Activated naive CD4-positive, alpha-beta T cell treated with anti-CD3 and anti-CD28 coated beads for 36 hours (primary cell): ENCODE measurements around the gene S1PR4. TPM values are rescaled to one million over a fixed set of nuclear protein-coding genes. Genes with fewer than 3 reads are reported as not detected.
"Not testable (repeated sequence)": the region's sequence is repeated elsewhere in the genome, so short reads cannot be mapped to it uniquely, and the experiment has no call there.

ENCODE experiments used
- CTCF ChIA-PET: fragments of 350-600 bp; sonication (Branson Sonifier 250); formaldehyde crosslinking; loops from one replicate; lab custom pipeline; 2021; ENCODE audit warnings: antibody characterized with exemption; lab: Charles Lee
- DNase-seq: peaks from one replicate; pipeline ENCODE4 v3.0.0-alpha.2; 2020
- H3K27ac Mint-ChIP-seq: one replicate; pipeline ENCODE4 v1.8.0; 2021; ENCODE audit warnings: mild to moderate bottlenecking, mixed read lengths
- H3K27me3 Mint-ChIP-seq: one replicate; pipeline ENCODE4 v1.8.0; 2021; ENCODE audit warnings: low read depth, mixed read lengths
- H3K36me3 Mint-ChIP-seq: one replicate; pipeline ENCODE4 v1.8.0; 2021; ENCODE audit warnings: low read depth, mixed read lengths
- H3K4me1 Mint-ChIP-seq: one replicate; pipeline ENCODE4 v1.8.0; 2021; ENCODE audit warnings: low read depth, mixed read lengths
- H3K4me3 Mint-ChIP-seq: one replicate; pipeline ENCODE4 v1.8.0; 2021; ENCODE audit warnings: mild to moderate bottlenecking, moderate library complexity, mixed read lengths
- H3K9me3 Mint-ChIP-seq: one replicate; pipeline ENCODE4 v1.8.0; 2021; ENCODE audit warnings: mixed read lengths
- intact Hi-C: fragments of 100-400 bp; cut with micrococcal nuclease; formaldehyde crosslinking; loops from one replicate; pipeline ENCODE4 v1.15.1; 2023
- total RNA-seq, 2 experiments: library from RNA; stranded (reverse); gene quantifications; one replicate each; pipeline ENCODE4 v1.2.3, GENCODE V29; 2021

S1PR4 gene
- total RNA-seq, 2 experiments from 2014 or later = 22.4 to 24.1 TPM

DNA sequence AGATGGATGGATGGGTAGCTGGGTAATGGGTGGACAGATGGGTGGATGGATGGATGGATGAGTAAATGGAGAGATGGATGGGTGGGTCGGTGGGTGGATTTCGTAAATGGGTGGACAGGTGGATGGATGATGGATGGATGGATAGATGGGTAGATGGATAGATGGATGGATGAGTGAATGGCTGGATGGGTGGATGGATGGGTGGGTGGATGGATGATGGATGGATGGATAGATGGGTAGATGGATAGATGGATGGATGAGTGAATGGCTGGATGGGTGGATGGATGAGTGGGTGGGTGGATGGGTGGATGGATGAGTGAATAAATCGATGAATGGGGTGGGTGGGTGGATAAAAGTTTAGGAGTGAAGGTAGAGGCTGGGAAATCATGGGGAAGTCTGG is 24.1 kb upstream of the S1PR4 start:
- H3K4me3 Mint-ChIP-seq, CTCF ChIA-PET, H3K4me1 Mint-ChIP-seq: not testable (repeated sequence)

DNA sequence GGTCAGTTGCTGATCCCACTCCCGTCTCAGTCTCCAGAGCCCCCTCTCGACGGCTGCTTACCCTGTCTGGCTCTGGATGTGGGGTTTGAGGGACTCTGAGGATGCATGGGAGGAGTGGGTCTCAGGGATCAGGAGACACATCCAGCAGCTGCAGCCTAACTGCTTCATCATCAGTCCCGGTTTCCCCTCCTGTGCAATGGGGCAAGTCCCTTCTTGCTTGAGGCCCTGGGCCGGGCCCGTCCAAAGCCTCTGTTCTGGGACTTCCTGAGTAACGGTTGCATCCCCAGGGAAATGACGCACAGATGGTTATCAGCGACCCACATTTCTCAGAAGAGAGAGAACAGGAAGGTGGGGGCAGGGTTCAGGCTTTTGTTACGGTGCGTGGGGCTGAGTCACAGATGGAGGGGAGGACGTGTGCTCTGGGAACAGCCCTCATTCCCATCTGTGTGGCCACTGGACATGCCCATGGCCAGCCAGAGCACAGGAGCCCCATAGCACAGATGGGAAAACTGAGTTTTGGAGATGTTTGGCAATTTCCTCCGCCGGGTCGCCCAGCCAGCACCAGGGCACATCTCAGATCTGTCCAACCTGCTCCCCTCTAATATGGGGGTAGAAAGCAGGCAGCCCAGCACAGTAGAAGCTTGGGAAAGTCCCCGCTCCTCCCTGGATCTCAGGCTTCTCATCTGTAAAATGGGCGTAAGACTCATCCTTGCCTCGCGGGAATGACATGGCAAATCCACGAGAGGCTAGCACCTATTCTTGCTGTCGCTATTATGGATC is 23.4 kb upstream of the S1PR4 start:
- CTCF ChIA-PET = interaction anchor here (1.0 kb wide), 1 partner anchor 47 kb away, joined by 3 read pairs; no protein-coding TSS in a partner anchor
- peak; percentile 97 for DNase-seq
- Mint-ChIP-seq H3K27ac (no peak overlapping the region), H3K4me3 (no peak overlapping the region), H3K4me1 (no peaks in the 10 kb centered on the region), H3K9me3 (peaks cover 4% of the 10 kb centered on the region), H3K36me3 (peaks cover 5% of the 10 kb centered on the region), H3K27me3 (no peaks in the 10 kb centered on the region)
- intact Hi-C loops = loop anchor here (1.0 kb wide), 3 partner anchors 13 to 25 kb away; no protein-coding TSS in a partner anchor

More for the DNA sequence above, 24.1 kb upstream of the S1PR4 start:
- H3K9me3 Mint-ChIP-seq, DNase-seq, H3K36me3 Mint-ChIP-seq, intact Hi-C loops, H3K27me3 Mint-ChIP-seq, H3K27ac Mint-ChIP-seq: not testable (repeated sequence)

DNA sequence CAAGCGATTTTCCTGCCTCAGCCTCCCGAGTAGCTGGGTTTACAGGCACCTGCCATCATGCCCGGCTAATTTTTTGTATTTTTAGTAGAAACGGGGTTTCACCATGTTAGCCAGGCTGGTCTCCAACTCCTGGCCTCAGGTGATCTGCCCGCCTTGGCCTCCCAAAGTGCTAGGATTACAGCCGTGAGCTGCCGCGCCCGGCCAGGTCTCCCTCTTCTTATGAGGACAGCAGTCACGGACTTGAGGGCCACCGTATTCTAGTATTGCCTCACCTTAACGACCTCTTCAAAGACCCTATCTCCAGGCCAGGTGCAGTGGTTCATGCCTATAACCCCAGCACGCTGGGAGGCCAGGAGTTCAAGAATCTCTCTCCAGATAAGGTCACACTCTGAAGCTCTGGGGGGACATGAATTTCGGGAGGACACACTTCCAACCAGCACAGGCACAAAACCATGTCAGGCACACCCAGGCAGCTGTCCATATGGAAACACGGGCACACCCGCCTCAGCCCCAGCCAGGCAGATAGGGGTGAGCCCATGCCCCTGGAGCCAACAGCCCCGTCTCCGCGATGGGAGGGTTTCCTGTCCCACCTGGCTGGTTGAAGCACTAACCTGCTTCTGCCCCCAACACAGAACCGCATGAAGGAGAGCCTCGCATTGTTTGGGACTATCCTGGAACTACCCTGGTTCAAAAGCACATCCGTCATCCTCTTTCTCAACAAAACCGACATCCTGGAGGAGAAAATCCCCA is 21.3 kb upstream of the S1PR4 start:
- Mint-ChIP-seq H3K27me3 (no peaks in the 10 kb centered on the region), H3K9me3 (peaks cover 7% of the 10 kb centered on the region), H3K27ac (peak overlapping the region; percentile 16), H3K36me3 (peaks cover 9% of the 10 kb centered on the region), H3K4me1 (peaks cover 11% of the 10 kb centered on the region), H3K4me3 (no peak overlapping the region)
- CTCF ChIA-PET = interaction anchor here (0.7 to 1.5 kb wide), 4 partner anchors 8 to 194 kb away, joined by 3 to 4 read pairs (median 3); no protein-coding TSS in a partner anchor
- intact Hi-C loops = no loop called here
- DNase-seq = no peak

DNA sequence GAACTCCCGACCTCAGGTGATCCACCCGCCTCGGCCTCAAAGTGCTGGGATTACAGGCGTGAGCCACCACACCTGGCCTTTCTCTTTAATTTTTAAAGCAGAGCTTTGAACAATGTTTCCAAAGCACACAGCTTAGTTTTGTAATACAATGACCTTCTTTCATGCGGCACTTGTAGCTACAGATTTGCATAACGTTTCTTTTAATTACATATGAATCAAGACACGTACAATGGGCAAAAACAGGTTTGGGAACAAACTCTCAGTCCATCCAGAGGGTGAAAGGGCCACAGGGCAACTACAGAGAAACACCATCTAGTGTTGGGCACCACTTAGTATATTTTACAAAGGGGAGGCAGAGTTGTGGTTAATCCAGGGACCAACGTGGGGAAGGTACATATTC is 19.0 kb upstream of the S1PR4 start:
- Mint-ChIP-seq H3K27ac (no peak overlapping the region), H3K4me3 (no peak overlapping the region), H3K9me3 (peaks cover 7% of the 10 kb centered on the region), H3K27me3 (no peaks in the 10 kb centered on the region), H3K4me1 (peaks cover 19% of the 10 kb centered on the region), H3K36me3 (peaks cover 9% of the 10 kb centered on the region)
- no peak for DNase-seq
- intact Hi-C loops = no loop called here
- CTCF ChIA-PET = interaction anchor here (0.7 to 2.7 kb wide), 8 partner anchors 12 to 209 kb away, joined by 3 to 26 read pairs (median 4); partner anchors contain the start of gene GNA15

DNA sequence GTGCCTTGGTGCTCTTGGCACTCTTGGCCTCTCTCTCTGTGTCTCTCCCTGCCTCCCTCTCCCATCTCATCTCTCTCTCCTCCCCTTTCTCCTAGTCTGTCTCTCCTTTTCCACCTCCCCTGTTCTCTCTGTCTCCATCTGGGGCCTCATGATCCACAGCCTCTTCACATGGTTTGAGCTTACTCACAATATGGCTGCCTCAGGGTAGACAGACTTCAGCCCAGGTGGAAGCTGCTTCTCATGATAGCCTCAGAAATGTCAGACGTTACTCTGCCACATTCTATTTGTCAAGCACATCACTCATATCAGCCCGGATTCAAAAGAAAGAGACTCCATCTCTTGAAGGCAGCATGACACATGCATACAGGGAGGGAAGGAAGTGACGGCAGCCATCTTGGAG is 18.4 kb upstream of the S1PR4 start:
- Mint-ChIP-seq H3K27ac (peak overlapping the region; percentile 22), H3K4me1 (peaks cover 21% of the 10 kb centered on the region), H3K36me3 (peaks cover 9% of the 10 kb centered on the region), H3K9me3 (peaks cover 7% of the 10 kb centered on the region), H3K27me3 (no peaks in the 10 kb centered on the region), H3K4me3 (no peak overlapping the region)
- DNase-seq = no peak
- CTCF ChIA-PET = interaction anchor here (0.9 to 2.7 kb wide), 8 partner anchors 13 to 210 kb away, joined by 3 to 26 read pairs (median 4); no protein-coding TSS in a partner anchor
- intact Hi-C loops = no loop called here

DNA sequence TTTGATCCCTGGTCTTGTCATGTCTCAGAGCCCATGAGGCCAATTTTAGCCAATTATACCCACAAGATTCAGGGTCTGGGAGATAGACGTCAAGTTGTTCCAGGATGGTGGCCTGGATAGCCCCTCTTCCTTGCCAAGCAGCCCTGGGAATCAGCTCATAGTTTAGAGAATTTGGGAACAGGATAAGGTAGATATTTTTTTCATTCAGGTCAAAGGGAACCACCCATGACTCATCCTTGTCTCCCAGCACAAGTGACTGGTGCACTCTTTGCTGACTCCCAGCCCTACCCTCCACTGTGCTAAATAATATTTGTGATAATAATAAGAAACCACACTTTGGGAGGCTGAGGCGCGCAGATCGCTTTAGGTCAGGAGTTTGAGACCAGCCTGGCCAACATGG is 17.1 kb upstream of the S1PR4 start:
- peaks cover 7% of the 10 kb centered on the region for H3K36me3 Mint-ChIP-seq
- CTCF ChIA-PET = interaction anchor here (0.6 to 3.8 kb wide), 10 partner anchors 14 to 210 kb away, joined by 3 to 56 read pairs (median 5); no protein-coding TSS in a partner anchor
- peak overlapping the region; percentile 44 for H3K27ac Mint-ChIP-seq
- DNase-seq = peak; percentile 37
- peaks cover 26% of the 10 kb centered on the region for H3K4me1 Mint-ChIP-seq
- no peaks in the 10 kb centered on the region for H3K27me3 Mint-ChIP-seq
- intact Hi-C loops = no loop called here
- H3K9me3 Mint-ChIP-seq = peaks cover 7% of the 10 kb centered on the region
- H3K4me3 Mint-ChIP-seq = no peak overlapping the region

DNA sequence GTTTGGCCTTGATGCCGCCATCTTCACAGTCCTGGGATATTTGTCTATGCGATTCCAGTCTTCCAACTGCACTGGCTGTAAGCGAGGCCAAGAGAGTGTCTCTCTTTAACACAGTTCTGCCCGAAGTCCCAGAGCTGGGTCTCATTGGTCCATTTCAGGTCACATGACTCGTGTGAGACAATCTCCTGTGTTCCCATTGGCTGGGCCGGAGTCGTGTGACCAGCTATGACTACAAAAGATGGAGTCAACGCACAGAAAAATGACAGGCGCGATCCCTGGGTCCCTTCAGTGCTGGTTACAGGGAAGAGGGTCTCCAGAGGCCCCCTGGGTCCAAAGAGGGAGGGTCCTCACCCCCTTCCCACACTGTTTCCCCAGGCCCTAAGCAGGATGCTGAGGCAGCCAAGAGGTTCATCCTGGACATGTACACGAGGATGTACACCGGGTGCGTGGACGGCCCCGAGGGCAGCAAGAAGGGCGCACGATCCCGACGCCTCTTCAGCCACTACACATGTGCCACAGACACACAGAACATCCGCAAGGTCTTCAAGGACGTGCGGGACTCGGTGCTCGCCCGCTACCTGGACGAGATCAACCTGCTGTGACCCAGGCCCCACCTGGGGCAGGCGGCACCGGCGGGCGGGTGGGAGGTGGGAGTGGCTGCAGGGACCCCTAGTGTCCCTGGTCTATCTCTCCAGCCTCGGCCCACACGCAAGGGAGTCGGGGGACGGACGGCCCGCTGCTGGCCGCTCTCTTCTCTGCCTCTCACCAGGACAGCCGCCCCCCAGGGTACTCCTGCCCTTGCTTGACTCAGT is 15.9 kb upstream of the S1PR4 start:
- no peak overlapping the region for H3K27ac Mint-ChIP-seq
- peaks cover 7% of the 10 kb centered on the region for H3K36me3 Mint-ChIP-seq
- DNase-seq = peak; percentile 51
- H3K4me3 Mint-ChIP-seq = no peak overlapping the region
- peaks cover 26% of the 10 kb centered on the region for H3K4me1 Mint-ChIP-seq
- intact Hi-C loops = loop anchor here (1.0 kb wide), 4 partner anchors 16 to 200 kb away; no protein-coding TSS in a partner anchor
- CTCF ChIA-PET = interaction anchor here (0.8 to 3.8 kb wide), 8 partner anchors 15 to 200 kb away, joined by 5 to 56 read pairs (median 7); no protein-coding TSS in a partner anchor
- no peaks in the 10 kb centered on the region for H3K27me3 Mint-ChIP-seq
- H3K9me3 Mint-ChIP-seq = peaks cover 7% of the 10 kb centered on the region

DNA sequence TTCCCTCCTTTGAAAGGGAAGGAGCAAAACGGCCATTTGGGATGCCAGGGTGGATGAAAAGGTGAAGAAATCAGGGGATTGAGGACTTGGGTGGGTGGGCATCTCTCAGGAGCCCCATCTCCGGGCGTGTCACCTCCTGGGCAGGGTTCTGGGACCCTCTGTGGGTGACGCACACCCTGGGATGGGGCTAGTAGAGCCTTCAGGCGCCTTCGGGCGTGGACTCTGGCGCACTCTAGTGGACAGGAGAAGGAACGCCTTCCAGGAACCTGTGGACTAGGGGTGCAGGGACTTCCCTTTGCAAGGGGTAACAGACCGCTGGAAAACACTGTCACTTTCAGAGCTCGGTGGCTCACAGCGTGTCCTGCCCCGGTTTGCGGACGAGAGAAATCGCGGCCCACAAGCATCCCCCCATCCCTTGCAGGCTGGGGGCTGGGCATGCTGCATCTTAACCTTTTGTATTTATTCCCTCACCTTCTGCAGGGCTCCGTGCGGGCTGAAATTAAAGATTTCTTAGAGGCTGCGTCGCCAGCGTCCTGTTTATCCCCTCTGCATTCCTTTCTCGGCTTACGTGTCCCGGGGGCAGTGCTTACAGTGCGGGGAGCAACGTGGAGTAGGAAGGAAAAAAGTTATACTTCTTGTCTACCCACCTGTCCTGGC is 15.2 kb upstream of the S1PR4 start:
- peaks cover 26% of the 10 kb centered on the region for H3K4me1 Mint-ChIP-seq
- peaks cover 7% of the 10 kb centered on the region for H3K9me3 Mint-ChIP-seq
- no peak overlapping the region for H3K4me3 Mint-ChIP-seq
- CTCF ChIA-PET = interaction anchor here (0.6 to 3.8 kb wide), 11 partner anchors 17 to 527 kb away, joined by 3 to 56 read pairs (median 4); no protein-coding TSS in a partner anchor
- DNase-seq = peak; percentile 82
- intact Hi-C loops = loop anchor here (1.0 kb wide), 4 partner anchors 17 to 201 kb away; no protein-coding TSS in a partner anchor
- H3K27ac Mint-ChIP-seq = peak overlapping the region; percentile 59
- no peaks in the 10 kb centered on the region for H3K27me3 Mint-ChIP-seq
- H3K36me3 Mint-ChIP-seq = peaks cover 7% of the 10 kb centered on the region

DNA sequence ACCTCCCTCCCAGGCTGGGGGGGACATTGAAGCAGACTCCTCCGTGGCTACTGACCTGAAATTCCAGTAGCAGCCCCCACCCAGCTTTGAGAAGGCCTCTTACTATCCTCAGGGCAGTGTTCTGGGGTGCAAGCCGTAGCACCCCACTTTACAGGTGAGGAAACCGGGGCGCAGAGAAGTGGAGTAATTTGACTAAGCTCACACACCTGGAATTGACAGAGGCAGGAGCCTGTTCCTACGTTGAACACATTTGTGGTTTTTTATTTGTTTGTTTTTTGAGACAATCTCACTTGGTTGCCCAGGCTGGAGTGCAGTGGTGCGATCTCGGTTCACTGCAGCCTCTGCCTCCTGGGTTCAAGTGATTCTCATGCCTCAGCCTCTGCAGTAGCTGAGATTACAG is 14.6 kb upstream of the S1PR4 start:
- no peak for DNase-seq
- CTCF ChIA-PET = interaction anchor here (0.6 to 3.8 kb wide), 11 partner anchors 17 to 526 kb away, joined by 3 to 56 read pairs (median 4); no protein-coding TSS in a partner anchor
- no peak overlapping the region for H3K27ac Mint-ChIP-seq
- no peak overlapping the region for H3K4me3 Mint-ChIP-seq
- H3K27me3 Mint-ChIP-seq = no peaks in the 10 kb centered on the region
- intact Hi-C loops = loop anchor here (1.0 kb wide), 4 partner anchors 18 to 202 kb away; no protein-coding TSS in a partner anchor
- peaks cover 7% of the 10 kb centered on the region for H3K9me3 Mint-ChIP-seq
- peaks cover 7% of the 10 kb centered on the region for H3K36me3 Mint-ChIP-seq
- H3K4me1 Mint-ChIP-seq = peaks cover 26% of the 10 kb centered on the region

DNA sequence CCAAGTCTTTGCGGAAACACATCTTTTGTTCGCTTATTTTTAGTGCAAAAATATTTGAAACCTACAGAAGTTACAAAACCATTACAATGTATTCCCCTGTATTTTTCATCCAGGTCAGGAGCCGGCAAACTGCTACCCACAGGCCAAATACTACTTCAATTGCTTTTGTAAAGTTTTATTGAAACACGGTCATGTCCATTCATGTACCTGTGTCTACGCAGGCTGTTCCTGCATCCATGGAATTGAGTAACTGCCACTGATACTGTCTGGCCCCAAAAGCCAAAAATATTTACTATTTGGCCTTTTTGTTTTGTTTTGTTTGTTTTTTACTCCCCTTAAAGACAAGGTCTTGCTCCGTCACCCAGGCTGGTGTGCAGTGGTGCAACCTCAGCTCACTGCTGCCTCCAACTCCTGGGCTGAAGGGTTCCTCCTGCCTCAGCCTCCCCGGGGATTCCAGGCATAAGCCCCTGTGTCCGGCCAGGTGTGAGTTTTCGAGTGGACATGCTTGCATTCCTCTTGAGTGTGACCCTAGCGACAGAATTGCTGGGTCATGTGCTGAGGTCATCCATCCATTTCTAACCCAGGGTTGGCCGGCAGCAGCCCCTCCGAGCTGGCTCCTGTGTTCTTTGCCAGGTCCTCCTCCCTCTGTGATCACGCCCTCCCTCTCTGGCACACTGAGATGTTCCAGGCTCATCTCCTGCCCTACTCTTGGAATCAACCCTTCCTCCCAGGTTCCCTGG is 10.9 kb upstream of the S1PR4 start:
- DNase-seq = no peak
- Mint-ChIP-seq H3K36me3 (no peaks in the 10 kb centered on the region), H3K4me3 (no peak overlapping the region), H3K27me3 (no peaks in the 10 kb centered on the region), H3K4me1 (peaks cover 13% of the 10 kb centered on the region), H3K27ac (no peak overlapping the region), H3K9me3 (no peaks in the 10 kb centered on the region)
- CTCF ChIA-PET = interaction anchor here (2.5 kb wide), 1 partner anchor 39 kb away, joined by 9 read pairs; no protein-coding TSS in a partner anchor
- intact Hi-C loops = no loop called here
